Mesenchymal stem cell (in vitro differentiated cells and primary cell): ENCODE measurements around the gene DLGAP1.

Source experiments
- DNase-seq: peaks from one replicate; pipeline ENCODE4 v3.0.0-alpha.2; 2013
- H2AFZ ChIP-seq: one replicate; pipeline ENCODE4 v1.6.1; 2013; ENCODE audit warnings: low read depth, mild to moderate bottlenecking, control low read depth, inconsistent platforms, low read length, moderate library complexity
- H2AK5ac ChIP-seq: 2 replicates; pipeline ENCODE4 v1.6.1; 2013; ENCODE audit warnings: low read length, moderate library complexity, mild to moderate bottlenecking, inconsistent platforms; ENCODE audit not compliant: severe bottlenecking
- H2BK120ac ChIP-seq: one replicate; pipeline ENCODE4 v1.6.1; 2013; ENCODE audit warnings: low read depth, mild to moderate bottlenecking, inconsistent platforms, low read length, moderate library complexity
- H2BK12ac ChIP-seq, 2 experiments: one replicate each; pipeline ENCODE4 v1.6.1; 2013; ENCODE audit warnings: inconsistent platforms in 2 of 2, low read length in 2 of 2, mild to moderate bottlenecking in 2 of 2, moderate library complexity in 2 of 2, control low read depth in 1 of 2
- H2BK15ac ChIP-seq: one replicate; pipeline ENCODE4 v1.6.1; 2013; ENCODE audit warnings: mild to moderate bottlenecking, low read depth, inconsistent platforms; ENCODE audit not compliant: poor library complexity, severe bottlenecking
- H2BK5ac ChIP-seq: 2 replicates; pipeline ENCODE4 v1.6.1; 2013; ENCODE audit warnings: low read depth, mild to moderate bottlenecking, low read length, control low read depth, inconsistent platforms; ENCODE audit not compliant: poor library complexity, severe bottlenecking
- H3K14ac ChIP-seq, 2 experiments: one replicate each; pipeline ENCODE4 v1.6.1; 2013; ENCODE audit warnings: inconsistent platforms in 2 of 2, low read length in 2 of 2, control low read depth in 1 of 2, mild to moderate bottlenecking in 1 of 2, moderate library complexity in 1 of 2
- H3K18ac ChIP-seq, 2 experiments: one replicate each; pipeline ENCODE4 v1.6.1; 2013; ENCODE audit warnings: inconsistent platforms in 2 of 2, low read length in 2 of 2, control low read depth in 1 of 2, low read depth in 1 of 2, mild to moderate bottlenecking in 1 of 2
- H3K23ac ChIP-seq, 2 experiments: one replicate each; pipeline ENCODE4 v1.6.1; 2013; ENCODE audit warnings: inconsistent platforms in 2 of 2, low read length in 2 of 2, mild to moderate bottlenecking in 2 of 2, moderate library complexity in 2 of 2, control low read depth in 1 of 2
- H3K27ac ChIP-seq: 2 replicates; pipeline ENCODE4 v1.5.1; 2013; ENCODE audit warnings: mild to moderate bottlenecking, moderate library complexity, low read length, control low read depth, inconsistent platforms; ENCODE audit not compliant: poor library complexity, severe bottlenecking
- H3K27me3 ChIP-seq, 2 experiments: 2 replicates each; pipeline versions ENCODE4 v1.6.1 to v1.7.0; 2013; ENCODE audit warnings: low read length in 2 of 2, mild to moderate bottlenecking in 2 of 2, moderate library complexity in 2 of 2, control low read depth in 1 of 2, inconsistent platforms in 1 of 2; ENCODE audit not compliant: control insufficient read depth in 1 of 2, insufficient read depth in 1 of 2
- H3K36me3 ChIP-seq, 2 experiments: 2 replicates each; pipeline versions ENCODE4 v1.6.1 to v1.7.0; 2013; ENCODE audit warnings: low read length in 2 of 2, control low read depth in 1 of 2, inconsistent platforms in 1 of 2, low read depth in 1 of 2, mild to moderate bottlenecking in 1 of 2; ENCODE audit not compliant: insufficient read depth in 2 of 2, control insufficient read depth in 1 of 2
- H3K4ac ChIP-seq, 2 experiments: one replicate each; pipeline ENCODE4 v1.6.1; 2013; ENCODE audit warnings: inconsistent platforms in 2 of 2, low read length in 2 of 2, mild to moderate bottlenecking in 2 of 2, moderate library complexity in 2 of 2, control low read depth in 1 of 2, low read depth in 1 of 2
- H3K4me1 ChIP-seq: 2 replicates; pipeline ENCODE4 v1.6.1; 2013; ENCODE audit warnings: low read depth, low read length, control low read depth; ENCODE audit not compliant: control insufficient read depth, insufficient read depth
- H3K4me2 ChIP-seq: 2 replicates; pipeline ENCODE4 v1.6.1; 2013; ENCODE audit warnings: low read length, mild to moderate bottlenecking, inconsistent platforms; ENCODE audit not compliant: poor library complexity, severe bottlenecking
- H3K4me3 ChIP-seq, 2 experiments: 2 replicates each; pipeline versions ENCODE4 v1.5.1 to v1.7.0; 2013; ENCODE audit warnings: low read length in 2 of 2, mild to moderate bottlenecking in 2 of 2, control low read depth in 1 of 2, low read depth in 1 of 2; ENCODE audit not compliant: insufficient read depth in 1 of 2
- H3K79me1 ChIP-seq: replicated peaks from 2 replicates; pipeline ENCODE4 v1.6.1; 2013; ENCODE audit warnings: mild to moderate bottlenecking, control low read depth, low read length, inconsistent platforms; ENCODE audit not compliant: poor library complexity, severe bottlenecking
- H3K9ac ChIP-seq: 2 replicates; pipeline ENCODE4 v1.7.0; 2013; ENCODE audit warnings: mild to moderate bottlenecking, low read length, moderate library complexity
- H3K9me3 ChIP-seq: 2 replicates; pipeline ENCODE4 v1.7.0; 2013; ENCODE audit warnings: mild to moderate bottlenecking, low read length; ENCODE audit not compliant: control insufficient read depth
- H4K8ac ChIP-seq: one replicate; pipeline ENCODE4 v1.6.1; 2013; ENCODE audit warnings: inconsistent platforms, mild to moderate bottlenecking, low read length, moderate library complexity
- H4K91ac ChIP-seq: one replicate; pipeline ENCODE4 v1.6.1; 2013; ENCODE audit warnings: mild to moderate bottlenecking, low read length, inconsistent platforms
- WGBS: methylation state at CpG from one replicate; pipeline ENCODE4 v1.1.7; 2013; ENCODE audit warnings: mixed read lengths; 5-methylcytosine and 5-hydroxymethylcytosine counted together

The DLGAP1 gene

GRCh38 chr18:3916082-3916481, 539.0 kb downstream of the DLGAP1 start:
- no peaks in the 10 kb centered on the region for H3K9me3 ChIP-seq
- H3K14ac ChIP-seq, result no peak overlapping the region
- no peak overlapping the region for H4K8ac ChIP-seq
- no peak overlapping the region for H2BK12ac ChIP-seq
- H3K27ac ChIP-seq, result no peak overlapping the region
- H3K4ac ChIP-seq, result no peak overlapping the region
- 75% methylated on average over 7 of the region's 7 CpGs for WGBS
- H2AFZ ChIP-seq, result no peak overlapping the region
- no peak overlapping the region for H2BK5ac ChIP-seq
- no peak overlapping the region for H3K4me2 ChIP-seq
- no peak overlapping the region for H3K23ac ChIP-seq
- H2BK120ac ChIP-seq, result no peak overlapping the region
- no peak overlapping the region for H2AK5ac ChIP-seq
- H4K91ac ChIP-seq, result no peak overlapping the region
- no peak overlapping the region for H3K18ac ChIP-seq
- no peak overlapping the region for H3K4me3 ChIP-seq
- DNase-seq, result no peak
- H3K79me1 ChIP-seq, result no peaks in the 10 kb centered on the region
- H2BK15ac ChIP-seq, result no peak overlapping the region
- no peaks in the 10 kb centered on the region for H3K36me3 ChIP-seq
- H3K4me1 ChIP-seq, result no peaks in the 10 kb centered on the region
- H3K27me3 ChIP-seq, result no peaks in the 10 kb centered on the region
- H3K9ac ChIP-seq, result no peak overlapping the region

DNA sequence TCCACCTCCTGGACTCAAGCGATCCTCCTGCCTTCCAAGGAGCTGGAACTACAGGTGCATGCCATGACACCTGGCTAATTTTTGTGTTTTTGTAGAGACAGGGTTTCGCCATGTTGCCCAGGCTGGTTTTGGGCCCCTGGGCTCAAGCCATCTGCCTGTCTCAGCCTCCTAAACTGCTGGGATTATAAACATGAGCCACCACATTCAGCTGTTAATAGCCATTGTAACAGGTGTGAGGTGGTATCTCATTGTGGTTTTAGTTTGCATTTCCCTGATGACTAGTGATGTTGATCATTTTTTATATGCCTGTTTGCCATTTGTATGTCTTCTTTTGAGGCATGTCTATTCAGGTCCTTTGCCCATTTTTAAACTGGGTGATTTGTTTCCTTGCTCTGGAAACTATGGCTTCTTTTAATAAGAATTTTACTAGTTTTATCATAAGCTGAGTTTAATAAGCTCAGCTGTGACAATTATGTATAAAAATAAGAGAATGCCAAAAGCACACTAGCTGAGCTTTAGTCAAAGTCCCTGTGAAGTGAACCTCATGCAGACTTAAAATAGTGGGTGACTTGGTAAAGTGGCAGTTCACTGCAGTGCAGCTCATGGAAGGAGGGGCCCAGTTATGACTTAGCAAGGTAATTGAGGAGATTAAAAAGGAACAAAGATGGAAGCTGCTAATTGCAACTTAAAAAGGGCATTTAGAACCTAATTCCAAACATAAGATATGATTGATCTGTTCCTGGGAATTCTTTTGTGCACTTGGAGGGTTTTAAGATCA, 540.1 kb downstream of the DLGAP1 start:
- Histone ChIP-seq H3K9ac (no peak overlapping the region), H3K14ac (no peak overlapping the region), H2BK5ac (no peak overlapping the region), H2AFZ (no peak overlapping the region), H2BK120ac (no peak overlapping the region), H4K91ac (no peak overlapping the region), H4K8ac (no peak overlapping the region), H3K4me3 (no peak overlapping the region), H3K9me3 (no peaks in the 10 kb centered on the region), H3K27ac (no peak overlapping the region), H2BK12ac (no peak overlapping the region), H2BK15ac (no peak overlapping the region), H3K4me1 (no peaks in the 10 kb centered on the region), H3K36me3 (no peaks in the 10 kb centered on the region), H3K18ac (no peak overlapping the region), H3K79me1 (no peaks in the 10 kb centered on the region), H3K23ac (no peak overlapping the region), H3K27me3 (no peaks in the 10 kb centered on the region), H3K4ac (no peak overlapping the region), H3K4me2 (no peak overlapping the region), H2AK5ac (no peak overlapping the region)
- no peak for DNase-seq
- WGBS, result 93% methylated on average over 2 of the region's 2 CpGs

DNA sequence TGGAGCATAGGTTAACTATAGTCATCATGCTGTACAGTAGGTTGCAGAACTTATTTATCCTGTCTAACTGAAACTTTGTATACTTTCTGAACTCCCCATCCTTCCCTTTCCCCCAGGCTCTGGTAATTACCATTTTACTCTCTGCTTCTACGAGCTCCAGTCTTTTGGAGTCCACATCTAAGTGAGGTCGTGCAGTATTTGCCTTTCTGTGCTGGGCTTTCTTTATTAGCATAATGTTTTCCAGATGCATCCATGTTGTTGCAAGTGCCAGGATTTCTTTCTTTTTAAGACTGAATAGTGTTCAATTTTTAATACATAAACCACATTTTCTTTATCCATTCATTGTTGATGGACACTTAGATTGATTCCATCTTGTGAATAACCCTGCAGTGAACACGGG, 541.0 kb downstream of the DLGAP1 start:
- Histone ChIP-seq H3K36me3 (no peaks in the 10 kb centered on the region), H2BK15ac (no peak overlapping the region), H3K4me3 (peak overlapping the region in 1 of 2 experiments; percentile 30), H3K9me3 (no peaks in the 10 kb centered on the region), H3K18ac (no peak overlapping the region), H3K27me3 (no peaks in the 10 kb centered on the region), H2BK5ac (no peak overlapping the region), H3K79me1 (no peaks in the 10 kb centered on the region), H4K91ac (no peak overlapping the region), H2BK12ac (no peak overlapping the region), H3K23ac (no peak overlapping the region), H3K9ac (peak overlapping the region; percentile 36), H2BK120ac (no peak overlapping the region), H3K4me1 (no peaks in the 10 kb centered on the region), H3K4ac (no peak overlapping the region), H2AK5ac (no peak overlapping the region), H3K27ac (no peak overlapping the region), H4K8ac (no peak overlapping the region), H3K14ac (no peak overlapping the region), H2AFZ (no peak overlapping the region), H3K4me2 (no peak overlapping the region)
- whole genome bisulfite sequencing, result 78% methylated on average over 2 of the region's 3 CpGs
- no peak for DNase-seq

DNA sequence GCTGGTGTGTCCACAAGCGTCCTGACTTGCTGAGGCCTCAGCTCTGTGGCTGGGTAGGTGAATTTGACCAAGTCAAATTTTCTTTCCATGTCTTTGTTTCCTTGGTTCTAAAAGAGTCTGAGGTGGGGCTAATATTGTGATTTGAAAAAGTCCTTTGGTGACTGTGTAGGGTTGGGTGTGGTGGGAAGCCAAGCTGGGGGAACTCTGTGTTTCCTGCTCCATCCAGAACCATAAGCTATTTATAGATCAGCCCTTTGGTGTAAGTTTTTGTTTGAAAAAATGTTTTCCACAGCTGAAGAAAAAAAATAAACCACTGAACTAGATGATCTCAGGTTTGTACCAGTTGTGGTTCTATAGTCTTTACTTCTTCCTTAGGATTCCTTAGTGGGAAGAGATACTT, 542.4 kb downstream of the DLGAP1 start:
- Histone ChIP-seq H3K14ac (no peak overlapping the region), H3K27me3 (no peaks in the 10 kb centered on the region), H3K9me3 (no peaks in the 10 kb centered on the region), H2BK120ac (no peak overlapping the region), H2BK12ac (no peak overlapping the region), H2AK5ac (no peak overlapping the region), H4K91ac (no peak overlapping the region), H3K9ac (no peak overlapping the region), H3K4me1 (peaks cover under 1% of the 10 kb centered on the region), H2AFZ (no peak overlapping the region), H3K27ac (no peak overlapping the region), H3K4me2 (no peak overlapping the region), H3K23ac (no peak overlapping the region), H2BK5ac (no peak overlapping the region), H3K4ac (no peak overlapping the region), H4K8ac (no peak overlapping the region), H3K79me1 (no peaks in the 10 kb centered on the region), H3K4me3 (no peak overlapping the region), H3K36me3 (no peaks in the 10 kb centered on the region), H3K18ac (no peak overlapping the region), H2BK15ac (no peak overlapping the region)
- no peak for DNase-seq
- WGBS, result 86% methylated on average over 1 of the region's 1 CpG
